ENCODE results near the gene CERS2. TPM values are rescaled to one million over a fixed set of nuclear protein-coding genes. Genes with fewer than 3 reads are reported as not detected.

CERS2 gene
- total and polyA plus RNA-seq, 2 of the 13 experiments (the other 11 are each of a cell fraction or from before 2014, with no cell fraction given), result 269 to 298 TPM

GRCh38 chr1:151008244-151009205 lies 33.9 kb upstream of the CERS2 start, which contains the start of gene PRUNE1 (continued):
- TF ChIP-seq IKZF5 (CRISPR knock-in tag; IDR thresholded peaks at IDR 0.05), result peak; percentile 55
- peak; percentile 74; the same call in 1 of the 2 replicates for TF ChIP-seq ZNF274 (CRISPR knock-in tag; IDR thresholded peaks at IDR 0.05)
- 0 out of 2 replicates have a peak, but pooled peaks have one; percentile 53 for TF ChIP-seq ZNF567 (CRISPR knock-in tag; IDR thresholded peaks at IDR 0.05; ENCODE audit: borderline replicate concordance)
- TF ChIP-seq RXRB (CRISPR knock-in tag; IDR thresholded peaks at IDR 0.05; ENCODE audit: borderline replicate concordance), result peak; percentile 32; the same call in 1 of the 2 replicates
- no peak for TF ChIP-seq FOXO4 (CRISPR knock-in tag; conservative IDR thresholded peaks at IDR 0.05)
- TF ChIP-seq GLI4 (CRISPR knock-in tag; IDR thresholded peaks at IDR 0.05; ENCODE audit: borderline replicate concordance), result peak; percentile 66; the same call in 1 of the 2 replicates
- no peak for TF ChIP-seq RNF2 (conservative IDR thresholded peaks at IDR 0.05; ENCODE audit: low read depth)
- TF ChIP-seq TRAFD1 (CRISPR knock-in tag; IDR thresholded peaks at IDR 0.05; ENCODE audit: borderline replicate concordance), result 0 out of 2 replicates have a peak, but pooled peaks have one; percentile 74
- TF ChIP-seq CREBL2 (CRISPR knock-in tag; IDR thresholded peaks at IDR 0.05; ENCODE audit: borderline replicate concordance), result 0 out of 2 replicates have a peak, but pooled peaks have one; percentile 48
- peak; percentile 63 for TF ChIP-seq ZFX (CRISPR knock-in tag; IDR thresholded peaks at IDR 0.05; ENCODE audit: low read depth)
- no peak for TF ChIP-seq RAD51 (IDR thresholded peaks at IDR 0.05; ENCODE audit: borderline replicate concordance)
- no peak for TF ChIP-seq DDIT3 (CRISPR knock-in tag; IDR thresholded peaks at IDR 0.05)
- TF ChIP-seq AGO2 (optimal IDR thresholded peaks at IDR 0.05; ENCODE audit: low read depth, low read length), result peak; percentile 78
- TF ChIP-seq CREB1 (IDR thresholded peaks at IDR 0.05), result peak; percentile 83
- peak; percentile 87 for TF ChIP-seq CREB1 (CRISPR knock-in tag; IDR thresholded peaks at IDR 0.05)
- TF ChIP-seq MEF2D (CRISPR knock-in tag; IDR thresholded peaks at IDR 0.05), result 0 out of 2 replicates have a peak, but pooled peaks have one; percentile 30
- no peak for TF ChIP-seq ZSCAN5A (CRISPR knock-in tag; IDR thresholded peaks at IDR 0.05; ENCODE audit: borderline replicate concordance)
- TF ChIP-seq ZNF44 (CRISPR knock-in tag; IDR thresholded peaks at IDR 0.05), result no peak
- peak; percentile 38; the same call in 1 of the 2 replicates for TF ChIP-seq HBP1 (CRISPR knock-in tag; IDR thresholded peaks at IDR 0.05; ENCODE audit: low read depth)
- TF ChIP-seq NFIB (CRISPR knock-in tag; IDR thresholded peaks at IDR 0.05; ENCODE audit: borderline replicate concordance), result no peak
